OCI-LY1 (cell line): ENCODE data around the gene ANKDD1A.

Experiments
- H2AFZ ChIP-seq: fragments of 200-600 bp; sonication (generic), shearing (Covaris generic); 2 replicates; pipeline ENCODE4 v1.6.0; 2014; ENCODE audit warnings: antibody characterized with exemption, mild to moderate bottlenecking, low read length
- H3F3A ChIP-seq: fragments of 200-600 bp; sonication (generic), shearing (Covaris generic); 2 replicates; pipeline ENCODE4 v1.6.0; 2014; ENCODE audit warnings: mild to moderate bottlenecking, antibody characterized with exemption, low read length, moderate library complexity; ENCODE audit not compliant: insufficient read depth
- H3K27ac ChIP-seq: fragments of 200-600 bp; sonication (generic); 2 replicates; pipeline ENCODE4 v1.5.1; 2014; ENCODE audit warnings: low read length, mixed run types, mild to moderate bottlenecking, low read depth; ENCODE audit not compliant: poor library complexity, severe bottlenecking
- H3K27me3 ChIP-seq: fragments of 200-600 bp; sonication (generic); 2 replicates; pipeline ENCODE4 v1.6.0; 2014; ENCODE audit warnings: antibody characterized with exemption, mild to moderate bottlenecking, low read length, moderate library complexity; ENCODE audit not compliant: insufficient read depth
- H3K36me3 ChIP-seq: fragments of 200-600 bp; sonication (generic); 2 replicates; pipeline ENCODE4 v1.6.1; 2014; ENCODE audit warnings: mild to moderate bottlenecking, antibody characterized with exemption, low read length, moderate library complexity, mixed read lengths; ENCODE audit not compliant: insufficient read depth
- H3K4me1 ChIP-seq: fragments of 200-600 bp; sonication (generic); 2 replicates; pipeline ENCODE4 v1.5.1; 2014; ENCODE audit warnings: mild to moderate bottlenecking, low read length, moderate library complexity; ENCODE audit not compliant: insufficient read depth, severe bottlenecking
- H3K4me2 ChIP-seq: fragments of 200-600 bp; sonication (generic), shearing (Covaris generic); 2 replicates; pipeline ENCODE4 v1.6.1; 2014; ENCODE audit warnings: low read length
- H3K4me3 ChIP-seq: fragments of 200-600 bp; sonication (generic); 2 replicates; pipeline ENCODE4 v1.5.1; 2014; ENCODE audit warnings: low read length, low read depth, mild to moderate bottlenecking, mixed read lengths; ENCODE audit not compliant: poor library complexity, severe bottlenecking
- H3K79me2 ChIP-seq: fragments of 200-600 bp; shearing (Covaris generic); 2 replicates; pipeline ENCODE4 v1.6.1; 2016; ENCODE audit warnings: mixed run types, low read length, mixed read lengths; ENCODE audit not compliant: insufficient read depth
- H3K9ac ChIP-seq: fragments of 200-600 bp; sonication (generic), shearing (Covaris generic); 2 replicates; pipeline ENCODE4 v1.6.1; 2014; ENCODE audit warnings: mild to moderate bottlenecking, low read length, mixed read lengths
- H3K9me2 ChIP-seq: fragments of 200-600 bp; sonication (generic), shearing (Covaris generic); 2 replicates; pipeline ENCODE4 v1.6.1; 2014; ENCODE audit warnings: low read depth, mild to moderate bottlenecking, low read length, mixed read lengths
- H3K9me3 ChIP-seq: fragments of 200-600 bp; shearing (Covaris generic); 2 replicates; pipeline ENCODE4 v1.6.1; 2014; ENCODE audit warnings: low read length, mixed read lengths
- H4K20me1 ChIP-seq: fragments of 200-600 bp; sonication (generic), shearing (Covaris generic); 2 replicates; pipeline ENCODE4 v1.6.0; 2016; ENCODE audit warnings: mild to moderate bottlenecking, low read length; ENCODE audit not compliant: insufficient read depth
- EZH2 ChIP-seq: fragments of 200-600 bp; sonication (generic), shearing (Covaris generic); IDR thresholded peaks from 2 replicates; pipeline ENCODE4 v1.8.0; 2017; ENCODE audit warnings: borderline replicate concordance, mixed run types, mild to moderate bottlenecking, antibody characterized with exemption, low read length, moderate library complexity, mixed read lengths
- TF ChIP-seq, protein P1 (sequence below): fragments of 200-600 bp; sonication (generic), shearing (Covaris generic); IDR thresholded peaks from 2 replicates; pipeline ENCODE4 v1.5.1; 2017; ENCODE audit warnings: mild to moderate bottlenecking, antibody characterized with exemption, low read length, moderate library complexity, mixed read lengths

Gene ANKDD1A

DNA sequence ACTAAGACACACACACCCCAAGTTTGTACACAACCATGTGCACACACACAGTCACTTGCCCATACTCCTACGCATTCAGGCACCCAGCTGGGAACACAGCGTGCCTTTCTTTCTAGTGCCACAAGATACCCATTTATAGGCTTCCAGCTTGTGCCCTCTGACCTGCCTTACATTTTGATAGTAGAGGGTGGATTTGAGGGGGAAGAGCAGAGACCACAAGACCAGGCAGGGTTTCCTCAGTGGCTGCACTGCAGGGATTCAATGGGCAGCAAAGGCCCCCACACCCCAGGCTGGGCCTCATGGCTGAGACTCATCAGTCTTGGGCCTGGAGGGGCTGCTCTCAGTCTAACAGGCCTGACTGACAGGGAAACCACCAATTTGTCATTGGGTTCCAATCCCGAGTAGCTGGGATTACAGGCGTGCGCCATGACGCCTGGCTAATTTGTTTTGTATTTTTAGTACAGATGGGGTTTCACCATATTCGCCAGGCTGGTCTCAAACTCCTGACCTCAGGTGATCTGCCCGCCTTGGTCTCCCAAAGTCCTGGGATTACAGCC lies 18.8 kb upstream of the ANKDD1A start:
- Histone ChIP-seq H3K27me3 (no peaks in the 10 kb centered on the region), H2AFZ (peak overlapping the region; percentile 39; the same call in 1 of the 2 replicates), H3K9ac (peak overlapping the region; percentile 55), H4K20me1 (no peaks in the 10 kb centered on the region), H3K79me2 (no peaks in the 10 kb centered on the region), H3K36me3 (no peaks in the 10 kb centered on the region), H3K4me3 (peak overlapping the region; percentile 65), H3K27ac (peak overlapping the region; percentile 95), H3K9me2 (no peaks in the 10 kb centered on the region), H3K4me2 (peak overlapping the region; percentile 90), H3K9me3 (no peaks in the 10 kb centered on the region), H3F3A (no peaks in the 10 kb centered on the region), H3K4me1 (peaks cover 51% of the 10 kb centered on the region)
- no peak for TF ChIP-seq EZH2
- TF ChIP-seq, protein P1, sequence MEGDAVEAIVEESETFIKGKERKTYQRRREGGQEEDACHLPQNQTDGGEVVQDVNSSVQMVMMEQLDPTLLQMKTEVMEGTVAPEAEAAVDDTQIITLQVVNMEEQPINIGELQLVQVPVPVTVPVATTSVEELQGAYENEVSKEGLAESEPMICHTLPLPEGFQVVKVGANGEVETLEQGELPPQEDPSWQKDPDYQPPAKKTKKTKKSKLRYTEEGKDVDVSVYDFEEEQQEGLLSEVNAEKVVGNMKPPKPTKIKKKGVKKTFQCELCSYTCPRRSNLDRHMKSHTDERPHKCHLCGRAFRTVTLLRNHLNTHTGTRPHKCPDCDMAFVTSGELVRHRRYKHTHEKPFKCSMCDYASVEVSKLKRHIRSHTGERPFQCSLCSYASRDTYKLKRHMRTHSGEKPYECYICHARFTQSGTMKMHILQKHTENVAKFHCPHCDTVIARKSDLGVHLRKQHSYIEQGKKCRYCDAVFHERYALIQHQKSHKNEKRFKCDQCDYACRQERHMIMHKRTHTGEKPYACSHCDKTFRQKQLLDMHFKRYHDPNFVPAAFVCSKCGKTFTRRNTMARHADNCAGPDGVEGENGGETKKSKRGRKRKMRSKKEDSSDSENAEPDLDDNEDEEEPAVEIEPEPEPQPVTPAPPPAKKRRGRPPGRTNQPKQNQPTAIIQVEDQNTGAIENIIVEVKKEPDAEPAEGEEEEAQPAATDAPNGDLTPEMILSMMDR: no peak

DNA sequence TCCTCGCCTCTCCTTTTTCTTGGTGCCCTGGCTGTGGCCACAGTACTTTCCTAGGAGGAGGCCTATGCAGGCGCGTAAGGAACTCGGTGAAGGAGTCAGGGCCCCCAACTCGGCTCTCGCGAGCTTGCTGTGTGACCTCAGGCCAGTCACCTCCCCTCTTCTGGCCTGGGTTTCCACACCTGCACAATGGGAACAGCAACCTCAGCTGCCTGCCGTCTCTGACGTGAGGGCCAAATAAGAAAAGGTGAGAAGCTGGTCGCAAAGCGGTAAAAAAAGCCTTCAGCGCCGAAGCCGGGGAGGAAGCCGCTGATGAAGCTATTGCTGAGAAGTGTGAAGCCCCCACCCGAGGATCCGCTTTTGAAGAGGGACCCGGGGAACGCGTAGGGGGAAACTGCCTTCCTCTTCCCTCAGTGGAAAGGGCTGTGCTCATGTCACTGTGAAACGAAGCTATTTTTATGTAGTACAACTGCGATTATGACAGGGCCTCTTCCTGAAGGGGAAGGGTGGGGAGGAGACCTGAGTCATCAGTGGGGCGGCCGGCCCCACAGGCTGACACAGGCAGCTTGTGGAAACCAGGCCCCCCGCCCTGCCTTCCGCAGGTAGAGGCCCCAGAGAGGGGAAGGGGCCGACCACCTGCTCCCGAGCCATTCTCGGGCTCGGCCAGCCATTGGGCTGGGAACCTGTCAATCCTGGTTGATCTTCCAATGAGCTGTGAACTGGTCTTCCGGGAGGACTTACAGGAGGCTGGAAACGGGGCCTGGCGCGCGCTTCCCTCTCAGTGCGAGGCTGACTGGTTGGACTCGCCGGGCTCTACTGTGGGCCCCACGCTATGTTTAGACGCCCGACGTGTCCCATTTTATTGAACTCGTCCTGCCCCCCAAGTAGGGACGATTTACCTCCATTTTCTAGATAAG lies 18.0 kb upstream of the ANKDD1A start:
- TF ChIP-seq, protein P1: no peak
- no peak for TF ChIP-seq EZH2
- Histone ChIP-seq H3K4me1 (peaks cover 51% of the 10 kb centered on the region), H3K9me2 (no peaks in the 10 kb centered on the region), H3K27me3 (no peaks in the 10 kb centered on the region), H3K4me2 (peak overlapping the region; percentile 90), H3F3A (no peaks in the 10 kb centered on the region), H3K9ac (peak overlapping the region; percentile 84), H3K27ac (peak overlapping the region; percentile 95), H4K20me1 (no peaks in the 10 kb centered on the region), H3K4me3 (peak overlapping the region; percentile 65), H3K9me3 (no peaks in the 10 kb centered on the region), H3K79me2 (no peaks in the 10 kb centered on the region), H3K36me3 (no peaks in the 10 kb centered on the region), H2AFZ (no peak overlapping the region)

DNA sequence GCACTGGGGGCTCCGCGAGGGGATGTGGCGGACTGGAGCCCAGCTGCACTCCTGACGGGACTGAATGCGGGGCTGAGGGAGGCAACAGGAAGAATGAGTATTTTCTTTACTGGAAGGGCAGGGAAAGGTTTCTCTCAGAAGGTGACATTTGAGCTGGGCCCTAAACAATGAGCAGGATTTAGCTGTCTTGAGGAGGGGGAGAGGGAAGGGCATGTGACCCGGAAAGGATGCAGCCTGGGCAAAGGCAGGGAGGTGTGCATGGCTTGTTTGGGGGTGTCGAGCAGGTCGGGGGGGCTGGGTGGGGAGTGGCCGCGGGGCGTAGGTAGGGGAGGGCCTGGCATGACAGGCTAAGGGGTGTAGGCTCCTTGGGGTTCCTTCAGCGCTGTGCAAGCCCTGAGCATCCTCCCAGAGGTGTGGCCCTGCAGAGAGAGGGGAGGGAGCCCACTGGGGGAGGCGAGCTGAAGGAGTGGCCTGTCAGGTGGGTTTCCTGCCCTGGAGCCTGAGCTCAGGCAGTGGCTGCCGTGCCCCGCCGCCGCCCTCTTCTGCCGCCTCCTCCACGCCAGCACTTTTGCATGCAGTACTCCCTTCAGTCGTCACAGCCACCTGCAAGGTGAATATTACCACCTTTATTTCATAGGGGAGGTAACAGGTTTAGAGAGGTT lies 17.2 kb upstream of the ANKDD1A start:
- H3K4me1 ChIP-seq: peaks cover 51% of the 10 kb centered on the region
- H3K27ac ChIP-seq: peak overlapping the region; percentile 95
- no peaks in the 10 kb centered on the region for H3K36me3 ChIP-seq
- H3F3A ChIP-seq: no peaks in the 10 kb centered on the region
- no peak overlapping the region for H2AFZ ChIP-seq
- H3K4me3 ChIP-seq: peak overlapping the region; percentile 65
- no peak for TF ChIP-seq EZH2
- TF ChIP-seq, protein P1: no peak
- peak overlapping the region; percentile 84 for H3K9ac ChIP-seq
- H3K9me2 ChIP-seq: no peaks in the 10 kb centered on the region
- H3K27me3 ChIP-seq: no peaks in the 10 kb centered on the region
- H3K9me3 ChIP-seq: no peaks in the 10 kb centered on the region
- no peaks in the 10 kb centered on the region for H4K20me1 ChIP-seq
- peak overlapping the region; percentile 90 for H3K4me2 ChIP-seq
- no peaks in the 10 kb centered on the region for H3K79me2 ChIP-seq
